ENCODE results near the gene ZFC3H1.

GRCh38 chr12:71652656-71653055 is 11.0 kb downstream of the ZFC3H1 start:
- TF ChIP-seq FOS (IDR thresholded peaks at IDR 0.05; ENCODE audit: low read depth, low read length) (no peak), CTCF (conservative IDR thresholded peaks at IDR 0.05; ENCODE audit: low read depth, low read length) (no peak), RFX5 (IDR thresholded peaks at IDR 0.05; ENCODE audit: low read depth, low read length) (no peak)

All from IMR-90 (cell line).